Panc1 (cell line): Measurements from ENCODE around the gene LPP. TPM values are rescaled to one million over a fixed set of nuclear protein-coding genes. Genes with fewer than 3 reads are reported as not detected.

Experiments used
- ATAC-seq: fragments of 200-7000 bp; cut with Tn5 transposase; 2 replicates; pipeline ENCODE4 v1.9.1; 2020; ENCODE audit warnings: mild to moderate bottlenecking, moderate library complexity
- BruUV-seq: library from RNA; stranded (reverse); fragments of 400-500 nt; replicated peaks from 2 replicates; lab custom pipeline; 2021; lab: Mats Ljungman, UMichigan
- CTCF ChIA-PET: fragments of 300-600 bp; sonication (Branson Sonifier 250); formaldehyde crosslinking; loops from one replicate; lab custom pipeline; 2022; ENCODE audit warnings: antibody characterized with exemption; lab: Charles Lee
- POLR2A ChIA-PET: fragments of 300-600 bp; sonication (Branson Sonifier 250); formaldehyde crosslinking; loops from one replicate; lab custom pipeline; 2022; ENCODE audit warnings: antibody characterized with exemption; lab: Charles Lee
- DNase-seq: peaks from one replicate; pipeline ENCODE4 v3.0.0-alpha.2; 2010; ENCODE audit warnings: low read depth, low spot score
- H3K27ac ChIP-seq: 2 replicates; pipeline ENCODE4 v1.5.1; 2011; ENCODE audit warnings: mild to moderate bottlenecking, low read length, inconsistent platforms
- H3K27me3 ChIP-seq: fragments of 200-500 bp; sonication (Bioruptor generic); 2 replicates; pipeline ENCODE4 v1.6.0; 2014; ENCODE audit warnings: low read length, inconsistent platforms; ENCODE audit not compliant: control insufficient read depth, insufficient read depth
- H3K36me3 ChIP-seq: fragments of 200-500 bp; sonication (Bioruptor generic); 2 replicates; pipeline ENCODE4 v1.5.1; 2014; ENCODE audit warnings: inconsistent platforms, mild to moderate bottlenecking, low read length, moderate library complexity; ENCODE audit not compliant: control insufficient read depth, insufficient read depth
- H3K4me1 ChIP-seq: 2 replicates; pipeline ENCODE4 v1.5.1; 2011; ENCODE audit warnings: inconsistent platforms, mild to moderate bottlenecking, low read length, moderate library complexity; ENCODE audit not compliant: control insufficient read depth, insufficient read depth
- H3K4me3 ChIP-seq, 2 experiments: 2 replicates each; pipeline ENCODE4 v1.5.1; 2011 to 2012; ENCODE audit warnings: low read depth in 2 of 2, low read length in 2 of 2, mild to moderate bottlenecking in 2 of 2, inconsistent platforms in 1 of 2, moderate library complexity in 1 of 2
- H3K9me3 ChIP-seq: fragments of 200-500 bp; sonication (Bioruptor generic); 2 replicates; pipeline ENCODE4 v1.5.1; 2014; ENCODE audit warnings: low read depth, mild to moderate bottlenecking, inconsistent platforms, low read length, moderate library complexity; ENCODE audit not compliant: control insufficient read depth, insufficient read depth
- CTCF ChIP-seq: fragments of 450-650 bp; IDR thresholded peaks from 2 replicates; pipeline ENCODE4 v1.5.1; 2017; ENCODE audit warnings: mild to moderate bottlenecking
- POLR2AphosphoS5 ChIP-seq: IDR thresholded peaks from 2 replicates; pipeline ENCODE4 v1.6.1; 2012; ENCODE audit warnings: mild to moderate bottlenecking, low read depth, low read length, moderate library complexity
- REST ChIP-seq, 2 experiments: IDR thresholded peaks; 2 replicates each; pipeline ENCODE4 v1.6.1; 2011 to 2012; ENCODE audit warnings: low read depth in 2 of 2, control low read depth in 1 of 2, low read length in 1 of 2, mild to moderate bottlenecking in 1 of 2, moderate library complexity in 1 of 2; ENCODE audit not compliant: insufficient read depth in 1 of 2
- SIN3A ChIP-seq: IDR thresholded peaks from 2 replicates; pipeline ENCODE4 v1.6.1; 2012; ENCODE audit warnings: low read depth, mild to moderate bottlenecking, low read length, moderate library complexity, borderline replicate concordance; ENCODE audit not compliant: insufficient read depth
- TCF7L2 ChIP-seq: IDR thresholded peaks from 2 replicates; pipeline ENCODE4 v1.6.1; 2011; ENCODE audit warnings: mild to moderate bottlenecking, low read depth, low read length, inconsistent platforms
- in situ Hi-C: cut with HindIII; loops from 2 replicates; pipeline ENCODE4 v1.10.0; 2016; ENCODE audit warnings: low sequenced_read_pairs, low pct_unique_long_range_greater_than_20kb
- intact Hi-C: fragments of 100-400 bp; cut with micrococcal nuclease; formaldehyde crosslinking; loops from one replicate; pipeline ENCODE4 v1.10.0; 2022; ENCODE audit not compliant: unreplicated experiment
- total RNA-seq: library from RNA; stranded (reverse); gene quantifications from one replicate; pipeline ENCODE4 v1.2.1, GENCODE V29; 2021; ENCODE audit not compliant: unreplicated experiment

LPP gene
- total RNA-seq, 1 experiment from 2014 or later, result 90.0 TPM

DNA sequence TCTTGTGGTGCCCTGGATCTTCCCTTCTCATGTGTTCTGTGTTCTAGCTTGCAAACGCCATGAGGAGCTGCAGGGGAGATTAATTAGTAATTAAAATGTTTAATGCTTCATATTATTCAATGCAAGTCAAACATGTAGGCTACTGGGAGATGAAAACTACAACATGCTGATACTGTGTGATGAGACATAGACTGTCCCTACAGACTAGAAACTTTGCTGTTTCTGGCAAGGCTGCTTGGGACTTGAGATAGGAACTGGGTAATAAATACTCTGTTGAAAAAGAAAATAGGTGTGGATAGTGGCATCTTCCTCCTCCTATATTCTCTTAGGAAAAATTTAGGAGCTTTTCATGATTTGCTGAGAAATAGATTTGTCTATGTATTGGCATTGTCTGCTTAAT is 379.2 kb downstream of the LPP start:
- no TSS peak for BruUV-seq
- Histone ChIP-seq H3K27ac (no peak overlapping the region), H3K4me1 (no peaks in the 10 kb centered on the region), H3K4me3 (no peak overlapping the region), H3K27me3 (no peaks in the 10 kb centered on the region), H3K9me3 (no peaks in the 10 kb centered on the region), H3K36me3 (no peaks in the 10 kb centered on the region)
- ChIA-PET POLR2A (interaction anchor here (0.6 kb wide), 1 partner anchor 15 kb away, joined by 3 read pairs; no protein-coding TSS in a partner anchor), CTCF (no interaction called here)
- TF ChIP-seq POLR2AphosphoS5 (no peak), TCF7L2 (no peak), CTCF (no peak), REST (IDR thresholded peaks at IDR 0.05; ENCODE audit: insufficient read depth in 1 of 2, low read depth in 2 of 2, low read length in 1 of 2) (no peak), SIN3A (no peak)
- intact Hi-C loops (no loop called here), in situ Hi-C loops (no loop called here)
- ATAC-seq (no peak), DNase-seq (no peak)

- intact Hi-C loops (no loop called here), in situ Hi-C loops (no loop called here)
- H3K4me3 ChIP-seq, result no peak overlapping the region
- no peaks in the 10 kb centered on the region for H3K27me3 ChIP-seq
- no peak overlapping the region for H3K27ac ChIP-seq
- no peaks in the 10 kb centered on the region for H3K9me3 ChIP-seq
- no peak for ATAC-seq
- H3K4me1 ChIP-seq, result no peaks in the 10 kb centered on the region
- H3K36me3 ChIP-seq, result no peaks in the 10 kb centered on the region
- ChIA-PET CTCF (interaction anchor here (0.6 kb wide), 2 partner anchors 69 to 366 kb away, joined by 3 to 7 read pairs; no protein-coding TSS in a partner anchor), POLR2A (interaction anchor here (0.6 kb wide), 1 partner anchor 14 kb away, joined by 3 read pairs; no protein-coding TSS in a partner anchor)
- no TSS peak for BruUV-seq
- TF ChIP-seq TCF7L2 (no peak), CTCF (no peak), REST (IDR thresholded peaks at IDR 0.05; ENCODE audit: insufficient read depth in 1 of 2, low read depth in 2 of 2, low read length in 1 of 2) (no peak), SIN3A (no peak), POLR2AphosphoS5 (no peak)
- DNase-seq, result no peak
These were observed 379.8 kb downstream of the LPP start for GRCh38 chr3:188533612-188534357.
